SW 1271 (cell line): Measurements from ENCODE around the gene ACP5.
A peak's percentile ranks its signal among the peaks of the same experiment; 100 is the strongest.

Experiments used
- DNase-seq, 2 experiments: peaks; one replicate each; lab custom pipeline; 2025; lab: John Stamatoyannopoulos, UW

The ACP5 gene

DNA sequence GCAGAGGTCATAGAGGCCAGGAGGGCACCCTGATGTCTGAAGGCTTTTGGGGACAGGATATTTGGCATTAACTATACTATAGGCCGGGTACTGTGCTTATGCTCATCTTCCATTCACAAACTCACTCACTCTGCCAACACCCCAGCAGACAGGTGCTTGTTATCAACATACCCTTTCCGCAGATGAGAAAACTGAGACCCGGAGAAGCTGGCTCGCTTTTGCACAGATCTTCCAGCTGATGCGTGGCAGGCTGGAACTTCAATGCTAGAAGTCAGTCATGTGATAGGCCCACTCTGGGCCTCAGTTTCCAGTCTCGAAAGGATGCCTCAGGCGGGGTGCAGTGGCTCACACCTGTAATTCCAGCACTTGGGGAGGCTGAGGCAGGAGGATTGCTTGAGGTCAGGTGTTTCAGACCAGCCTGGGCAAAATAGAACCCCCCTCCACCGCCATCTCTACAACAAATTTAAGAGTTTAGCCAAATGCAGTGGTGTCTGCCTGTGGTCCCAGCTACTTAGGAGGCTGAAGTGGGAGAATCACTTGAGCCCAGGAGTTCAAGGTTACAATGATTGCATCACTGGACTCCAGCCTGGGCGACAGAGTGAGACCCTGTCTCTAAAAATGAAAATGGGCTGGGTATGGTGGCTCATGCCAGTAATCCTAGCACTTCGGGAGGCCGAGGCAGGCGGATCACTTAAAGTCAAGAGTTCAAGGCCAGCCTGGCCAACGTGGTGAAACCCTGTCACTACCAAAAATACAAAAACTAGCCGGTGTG lies 29.3 kb downstream of the ACP5 start:
- DNase-seq: no peak

DNA sequence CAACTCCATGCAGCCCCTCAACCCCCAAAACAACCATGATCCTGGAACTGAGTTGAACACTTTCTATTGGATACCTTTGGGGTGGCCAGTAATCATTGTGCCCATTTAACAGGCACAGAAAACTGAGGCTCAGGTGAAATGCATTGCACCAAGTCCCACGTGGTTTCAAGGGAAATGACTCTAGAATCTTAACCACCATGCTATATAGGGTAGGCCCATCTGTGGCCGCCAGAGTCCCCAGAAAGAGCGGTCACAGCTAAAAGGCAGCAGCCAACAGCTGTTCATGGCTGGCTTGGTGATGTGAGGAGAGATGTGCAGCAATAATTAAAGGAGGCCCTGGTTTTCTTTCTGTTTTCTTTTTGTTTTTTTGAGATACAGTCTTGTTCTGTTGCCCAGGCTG lies 36.2 kb downstream of the ACP5 start:
- no peak for DNase-seq

DNA sequence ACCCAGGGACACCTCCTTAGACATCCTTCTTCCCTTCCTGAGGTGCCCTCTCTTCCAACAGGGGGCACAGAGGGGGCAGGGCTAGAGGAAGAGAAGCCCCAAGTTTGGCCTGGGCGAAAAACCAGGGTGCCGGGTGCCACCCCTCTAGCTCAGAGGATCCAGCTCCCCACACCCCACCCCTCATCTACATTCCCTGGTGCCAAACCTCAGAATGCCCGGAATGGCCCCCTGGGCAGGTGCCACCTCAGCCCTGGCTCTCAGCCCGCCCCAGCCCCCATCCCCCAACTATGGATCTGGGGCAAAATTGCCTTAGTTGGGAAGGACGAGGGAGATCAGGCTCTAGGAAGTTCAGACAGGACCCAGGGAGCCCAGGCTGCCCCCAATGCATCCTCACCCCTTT lies 36.8 kb downstream of the ACP5 start:
- DNase-seq: no peak

DNA sequence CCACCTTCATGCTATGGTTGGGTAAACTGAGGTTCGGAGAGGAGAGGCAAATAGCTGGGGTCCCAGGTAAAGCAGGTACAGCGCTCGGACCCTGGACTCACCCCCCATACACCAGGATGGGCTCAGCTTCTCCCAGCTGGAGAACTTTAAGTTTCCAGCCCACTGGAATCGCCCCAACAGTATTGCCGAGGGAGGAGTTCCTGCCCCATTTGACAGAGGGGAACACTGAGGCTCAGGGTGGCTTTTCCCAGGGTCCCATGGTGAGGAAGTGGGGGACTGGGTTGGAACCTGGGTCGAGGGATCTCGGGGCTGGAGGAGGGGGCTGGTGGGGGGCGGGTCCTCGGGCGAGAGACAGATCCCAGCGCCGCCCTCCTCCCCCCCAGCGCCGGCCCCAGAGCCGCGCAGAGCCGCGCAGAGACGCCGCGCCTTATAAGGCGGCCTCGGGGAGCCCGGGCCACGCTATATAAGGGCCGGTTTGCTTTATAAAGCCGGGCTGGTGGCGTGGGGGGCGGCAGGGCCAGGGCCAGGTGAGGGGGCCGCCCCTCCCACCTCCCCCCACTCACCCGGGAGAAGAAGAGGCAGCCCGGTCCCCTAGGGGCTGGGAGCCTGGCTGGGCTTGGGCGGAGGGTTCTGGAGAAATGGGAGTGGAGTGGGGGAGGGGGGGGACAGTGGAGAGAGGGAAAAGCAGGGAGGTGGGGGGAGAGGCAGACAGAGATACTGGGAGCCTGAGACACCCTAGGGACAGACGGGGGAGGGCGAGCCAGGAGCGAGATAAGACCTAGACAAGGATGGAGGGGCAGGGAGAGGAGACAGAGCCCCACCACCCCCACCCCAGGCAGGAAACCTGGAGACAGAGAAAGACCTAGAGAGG lies 37.7 kb downstream of the ACP5 start:
- no peak for DNase-seq

DNA sequence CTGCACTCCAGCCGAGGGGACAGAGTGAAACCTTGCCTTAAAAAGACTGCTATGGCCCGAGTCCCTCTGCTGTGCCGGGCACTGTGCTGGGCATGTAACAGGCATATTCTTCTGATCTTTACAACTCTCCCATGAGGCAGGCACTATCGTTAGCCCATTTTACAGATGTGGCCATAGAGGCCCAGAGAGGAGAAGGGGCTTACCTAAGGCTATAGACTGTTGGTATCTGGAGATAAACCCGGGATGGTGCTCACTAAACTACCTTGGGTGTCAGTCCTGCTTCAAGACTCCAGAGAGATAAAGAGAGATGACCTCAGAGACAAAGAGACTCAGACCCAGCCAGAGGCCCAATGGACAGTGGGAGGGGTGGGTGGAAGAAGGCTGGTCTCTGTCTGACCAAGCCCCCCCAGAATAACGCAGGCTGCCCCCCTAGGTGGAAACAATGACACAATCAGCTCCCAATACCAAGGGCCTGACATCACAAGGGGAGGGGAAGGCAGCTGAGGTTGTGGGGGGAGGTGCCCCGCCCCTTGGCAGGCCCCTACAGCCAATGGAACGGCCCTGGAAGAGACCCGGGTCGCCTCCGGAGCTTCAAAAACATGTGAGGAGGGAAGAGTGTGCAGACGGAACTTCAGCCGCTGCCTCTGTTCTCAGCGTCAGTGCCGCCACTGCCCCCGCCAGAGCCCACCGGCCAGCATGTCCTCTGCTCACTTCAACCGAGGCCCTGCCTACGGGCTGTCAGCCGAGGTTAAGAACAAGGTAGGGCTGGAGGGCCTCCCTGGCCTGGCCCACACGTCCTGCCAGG lies 39.0 kb downstream of the ACP5 start, which contains the start of gene CNN1:
TSS of gene CNN1 (plus strand) at position 620 of the 805 bp plus-strand sequence. CDS start at position 697, 77 bp downstream.
- no peak for DNase-seq

DNA sequence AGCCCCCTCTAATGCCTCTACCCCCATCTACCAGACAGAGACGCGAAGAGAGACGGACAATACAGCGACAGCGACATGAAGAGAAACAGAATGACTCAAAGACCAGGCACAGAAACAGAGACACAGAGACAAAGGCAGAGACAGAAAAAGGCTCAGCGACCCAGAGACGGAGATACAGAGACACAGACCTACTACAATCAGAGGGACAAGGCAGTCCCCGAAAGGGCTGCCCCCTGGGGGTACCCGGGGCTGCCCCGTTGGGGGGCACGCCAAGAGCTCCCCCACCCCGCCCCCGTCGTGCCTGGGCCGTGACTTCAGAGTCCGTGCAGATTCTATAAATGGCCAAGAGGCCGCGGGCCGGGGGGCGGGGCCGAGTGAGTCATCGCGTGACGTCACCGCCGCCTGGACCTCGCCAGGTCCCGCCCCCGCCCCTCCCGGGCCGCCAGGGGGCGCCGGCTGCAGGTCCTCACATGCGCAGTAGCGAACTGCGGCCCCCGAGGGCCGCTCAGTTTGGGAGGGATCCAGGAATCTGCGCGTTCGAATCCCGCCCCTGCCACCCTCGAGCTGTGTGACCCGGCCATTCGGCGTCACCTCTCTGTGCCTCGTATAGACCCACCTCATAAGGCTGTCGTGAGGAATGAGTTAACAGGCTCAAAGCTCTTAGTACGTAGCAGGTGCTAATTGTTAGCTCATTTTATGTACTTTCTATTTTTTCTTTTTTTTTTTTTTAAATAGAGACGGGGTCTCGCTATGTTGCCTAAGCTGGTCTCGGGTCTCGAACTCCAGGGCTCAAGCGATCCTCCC lies 41.5 kb downstream of the ACP5 start:
- peak; percentile 44 to 68 for DNase-seq

DNA sequence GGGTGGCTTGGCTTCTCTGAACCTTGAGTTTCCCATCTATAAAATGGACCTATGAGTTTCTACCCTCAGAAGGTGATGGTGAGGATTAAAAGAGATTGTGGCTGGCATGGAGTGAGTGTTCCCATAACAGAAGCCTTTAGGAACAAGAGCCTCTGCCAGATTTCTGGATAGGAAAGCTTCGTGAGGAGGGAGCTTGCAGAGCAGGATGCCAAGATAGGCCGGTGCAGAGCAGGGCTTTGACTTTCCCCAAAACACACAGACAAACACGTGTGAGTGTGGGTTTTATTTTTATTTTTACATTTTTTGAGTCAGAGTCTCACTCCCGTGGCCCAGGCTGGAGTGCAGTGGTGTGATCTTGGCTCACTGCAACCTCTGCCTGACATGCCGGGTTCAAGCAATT lies 42.5 kb downstream of the ACP5 start:
- no peak for DNase-seq

DNA sequence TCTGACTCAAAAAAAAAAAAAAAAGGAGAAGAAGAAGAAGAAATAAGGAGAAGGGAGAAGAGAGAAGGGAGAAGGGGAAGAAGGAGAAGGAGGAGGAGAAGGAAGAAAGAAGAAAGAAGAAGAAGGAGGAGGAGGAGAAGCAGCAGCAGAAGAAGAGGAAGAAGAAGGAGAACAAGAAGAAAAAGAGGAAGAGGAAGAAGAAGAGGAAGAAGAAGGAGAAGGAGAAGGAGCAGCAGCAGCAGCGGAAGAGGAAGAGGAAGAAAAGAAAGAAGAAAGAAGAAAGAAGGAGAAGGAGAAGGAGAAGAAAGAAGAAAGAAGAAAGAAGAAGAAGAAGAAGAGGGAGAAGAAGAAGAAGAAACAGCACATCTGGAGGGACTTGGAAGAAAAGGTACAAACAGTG lies 42.9 kb downstream of the ACP5 start:
- no peak for DNase-seq

DNA sequence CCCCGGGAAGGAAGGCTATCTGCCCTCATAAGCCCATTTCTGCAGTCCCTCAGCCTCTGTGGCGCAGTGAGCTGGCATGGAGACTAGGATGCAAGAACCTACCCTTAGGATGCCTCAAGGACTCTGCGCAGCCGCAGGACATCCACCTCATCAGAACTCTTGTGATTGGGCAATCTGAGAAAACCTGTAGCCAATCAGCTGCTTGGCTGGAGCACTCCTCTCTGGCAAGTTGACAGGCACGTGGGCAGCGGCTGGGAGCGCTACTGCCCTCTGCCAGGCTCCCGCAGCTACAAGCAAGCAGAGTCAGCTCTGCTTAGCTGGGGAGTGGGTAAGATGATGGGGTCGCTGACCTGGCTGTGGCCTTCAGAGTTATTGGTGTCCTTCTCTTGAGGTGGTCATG lies 47.0 kb downstream of the ACP5 start:
- peak in 1 of 2 experiments; percentile 45 for DNase-seq

DNA sequence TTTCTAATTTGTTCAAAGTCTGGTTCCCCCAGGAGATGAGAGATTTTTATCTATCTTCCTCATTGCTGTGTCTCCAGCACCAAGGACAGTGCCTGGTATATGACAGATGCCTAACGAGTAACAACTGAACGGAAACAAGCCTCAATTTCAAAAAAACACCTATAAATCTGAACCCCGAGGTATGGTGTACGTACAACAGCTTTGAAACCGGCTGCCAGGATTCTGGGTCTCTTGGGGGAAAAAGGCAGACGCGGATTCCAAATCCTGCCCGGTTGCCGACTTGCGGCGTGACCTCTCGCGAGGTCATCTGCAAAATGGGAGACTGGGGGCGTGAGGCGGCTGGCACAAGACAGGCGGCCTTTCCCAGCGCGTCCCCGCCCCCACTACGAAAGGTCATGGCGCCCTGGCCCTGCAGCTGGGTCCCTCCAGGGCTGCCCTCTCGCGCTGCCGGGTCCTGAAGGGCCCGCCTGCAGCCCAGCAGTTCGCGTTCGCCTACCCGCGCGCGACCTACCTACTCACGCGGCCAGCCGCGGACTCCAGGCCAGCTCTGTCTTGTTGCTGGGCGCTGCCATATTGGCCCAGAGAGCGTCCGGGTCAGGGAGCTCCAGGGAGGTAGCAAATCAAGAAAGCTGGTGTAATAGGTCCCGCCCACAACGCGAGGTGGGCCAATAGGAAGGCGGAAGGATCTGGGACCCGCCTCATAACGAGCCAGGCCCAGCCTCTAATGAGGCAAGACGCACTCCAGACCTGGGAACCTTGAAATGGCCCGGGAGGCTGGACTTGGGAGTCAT lies 48.7 kb downstream of the ACP5 start, which contains the start of gene ECSIT:
TSS of gene ECSIT (minus strand) at position 584 of the 791 bp plus-strand sequence. CDS start 9,964 bp downstream, outside the sequence.
- peak; percentile 97 to 98 for DNase-seq
